ENCODE data around the gene SEMA3G. TPM values are rescaled to one million over a fixed set of nuclear protein-coding genes. Genes with fewer than 3 reads are reported as not detected.

Gene SEMA3G
- total RNA-seq, 2 experiments from 2014 or later = 0.19 TPM; not detected in 1

- Mint-ChIP-seq H3K27me3 (peaks cover 4% of the 10 kb centered on the region), H3K9me3 (no peaks in the 10 kb centered on the region), H3K36me3 (no peaks in the 10 kb centered on the region), H3K4me3 (no peak overlapping the region), H3K27ac (no peak overlapping the region), H3K4me1 (no peaks in the 10 kb centered on the region)
- DNase-seq = no peak
These were observed 15.0 kb downstream of the SEMA3G start for GRCh38 chr3:52429779-52430415.

GRCh38 chr3:52429031-52429430 lies 15.9 kb downstream of the SEMA3G start:
- no peaks in the 10 kb centered on the region for H3K36me3 Mint-ChIP-seq
- no peaks in the 10 kb centered on the region for H3K4me1 Mint-ChIP-seq
- H3K27ac Mint-ChIP-seq = no peak overlapping the region
- no peaks in the 10 kb centered on the region for H3K9me3 Mint-ChIP-seq
- H3K4me3 Mint-ChIP-seq = no peak overlapping the region
- DNase-seq = no peak
- peaks cover 4% of the 10 kb centered on the region for H3K27me3 Mint-ChIP-seq

- Mint-ChIP-seq H3K4me1 (no peaks in the 10 kb centered on the region), H3K4me3 (no peak overlapping the region), H3K27ac (no peak overlapping the region), H3K9me3 (no peaks in the 10 kb centered on the region), H3K36me3 (no peaks in the 10 kb centered on the region), H3K27me3 (peaks cover 4% of the 10 kb centered on the region)
- no peak for DNase-seq
These were observed 16.5 kb downstream of the SEMA3G start for GRCh38 chr3:52428151-52429005.

GRCh38 chr3:52423173-52423572 lies 21.7 kb downstream of the SEMA3G start:
- H3K9me3 Mint-ChIP-seq = no peaks in the 10 kb centered on the region
- no peak overlapping the region for H3K27ac Mint-ChIP-seq
- DNase-seq = no peak
- H3K36me3 Mint-ChIP-seq = no peaks in the 10 kb centered on the region
- H3K4me3 Mint-ChIP-seq = no peak overlapping the region
- H3K4me1 Mint-ChIP-seq = no peaks in the 10 kb centered on the region
- H3K27me3 Mint-ChIP-seq = no peaks in the 10 kb centered on the region

GRCh38 chr3:52422669-52423068 lies 22.2 kb downstream of the SEMA3G start:
- no peak for DNase-seq
- Mint-ChIP-seq H3K27me3 (no peaks in the 10 kb centered on the region), H3K36me3 (no peaks in the 10 kb centered on the region), H3K27ac (no peak overlapping the region), H3K9me3 (no peaks in the 10 kb centered on the region), H3K4me1 (no peaks in the 10 kb centered on the region), H3K4me3 (no peak overlapping the region)

- Mint-ChIP-seq H3K27ac (no peak overlapping the region), H3K9me3 (no peaks in the 10 kb centered on the region), H3K4me1 (peaks cover 3% of the 10 kb centered on the region), H3K4me3 (no peak overlapping the region), H3K36me3 (no peaks in the 10 kb centered on the region), H3K27me3 (no peaks in the 10 kb centered on the region)
- no peak for DNase-seq
These were observed 24.5 kb downstream of the SEMA3G start for GRCh38 chr3:52420388-52420787.

- H3K27ac Mint-ChIP-seq = no peak overlapping the region
- no peaks in the 10 kb centered on the region for H3K9me3 Mint-ChIP-seq
- peaks cover 22% of the 10 kb centered on the region for H3K4me1 Mint-ChIP-seq
- no peak for DNase-seq
- H3K4me3 Mint-ChIP-seq = no peak overlapping the region
- H3K27me3 Mint-ChIP-seq = no peaks in the 10 kb centered on the region
- H3K36me3 Mint-ChIP-seq = peaks cover 3% of the 10 kb centered on the region
These were observed 29.1 kb downstream of the SEMA3G start for GRCh38 chr3:52415800-52416199.

GRCh38 chr3:52408466-52408865 lies 36.4 kb downstream of the SEMA3G start:
- H3K27me3 Mint-ChIP-seq = no peaks in the 10 kb centered on the region
- H3K4me1 Mint-ChIP-seq = peaks cover 36% of the 10 kb centered on the region
- no peaks in the 10 kb centered on the region for H3K9me3 Mint-ChIP-seq
- H3K27ac Mint-ChIP-seq = peak overlapping the region; percentile 89
- no peak for DNase-seq
- peak overlapping the region; percentile 96 for H3K4me3 Mint-ChIP-seq
- peaks cover 18% of the 10 kb centered on the region for H3K36me3 Mint-ChIP-seq

GRCh38 chr3:52407779-52408178 lies 37.1 kb downstream of the SEMA3G start:
- Mint-ChIP-seq H3K9me3 (no peaks in the 10 kb centered on the region), H3K27ac (no peak overlapping the region), H3K4me3 (peak overlapping the region; percentile 96), H3K4me1 (peaks cover 35% of the 10 kb centered on the region), H3K36me3 (peaks cover 18% of the 10 kb centered on the region), H3K27me3 (no peaks in the 10 kb centered on the region)
- no peak for DNase-seq

GRCh38 chr3:52406791-52407510 lies 38.0 kb downstream of the SEMA3G start:
- Mint-ChIP-seq H3K9me3 (no peaks in the 10 kb centered on the region), H3K27ac (no peak overlapping the region), H3K4me3 (no peak overlapping the region), H3K27me3 (no peaks in the 10 kb centered on the region), H3K36me3 (peaks cover 15% of the 10 kb centered on the region), H3K4me1 (peaks cover 28% of the 10 kb centered on the region)
- no peak for DNase-seq

- H3K4me1 Mint-ChIP-seq = peaks cover 21% of the 10 kb centered on the region
- no peaks in the 10 kb centered on the region for H3K9me3 Mint-ChIP-seq
- H3K36me3 Mint-ChIP-seq = peaks cover 15% of the 10 kb centered on the region
- H3K27me3 Mint-ChIP-seq = no peaks in the 10 kb centered on the region
- H3K27ac Mint-ChIP-seq = no peak overlapping the region
- no peak overlapping the region for H3K4me3 Mint-ChIP-seq
- no peak for DNase-seq
These were observed 38.7 kb downstream of the SEMA3G start for GRCh38 chr3:52406231-52406661.

GRCh38 chr3:52405601-52406110 lies 39.2 kb downstream of the SEMA3G start:
- Mint-ChIP-seq H3K36me3 (peaks cover 15% of the 10 kb centered on the region), H3K27ac (no peak overlapping the region), H3K27me3 (no peaks in the 10 kb centered on the region), H3K4me3 (no peak overlapping the region), H3K4me1 (peaks cover 17% of the 10 kb centered on the region), H3K9me3 (no peaks in the 10 kb centered on the region)
- no peak for DNase-seq

- H3K4me1 Mint-ChIP-seq = peaks cover 17% of the 10 kb centered on the region
- peaks cover 15% of the 10 kb centered on the region for H3K36me3 Mint-ChIP-seq
- no peak overlapping the region for H3K27ac Mint-ChIP-seq
- DNase-seq = no peak
- H3K9me3 Mint-ChIP-seq = no peaks in the 10 kb centered on the region
- no peaks in the 10 kb centered on the region for H3K27me3 Mint-ChIP-seq
- H3K4me3 Mint-ChIP-seq = no peak overlapping the region
These were observed 39.8 kb downstream of the SEMA3G start for GRCh38 chr3:52405066-52405465.

GRCh38 chr3:52404391-52404790 lies 40.5 kb downstream of the SEMA3G start:
- H3K36me3 Mint-ChIP-seq = peaks cover 15% of the 10 kb centered on the region
- no peaks in the 10 kb centered on the region for H3K9me3 Mint-ChIP-seq
- no peak for DNase-seq
- no peak overlapping the region for H3K27ac Mint-ChIP-seq
- peaks cover 17% of the 10 kb centered on the region for H3K4me1 Mint-ChIP-seq
- no peak overlapping the region for H3K4me3 Mint-ChIP-seq
- H3K27me3 Mint-ChIP-seq = no peaks in the 10 kb centered on the region

- no peak for DNase-seq
- Mint-ChIP-seq H3K4me3 (no peak overlapping the region), H3K4me1 (peaks cover 15% of the 10 kb centered on the region), H3K9me3 (no peaks in the 10 kb centered on the region), H3K27ac (no peak overlapping the region), H3K27me3 (no peaks in the 10 kb centered on the region), H3K36me3 (peaks cover 13% of the 10 kb centered on the region)
These were observed 40.9 kb downstream of the SEMA3G start for GRCh38 chr3:52403955-52404354.
